DND-41 (cell line): Measurements from ENCODE around the gene RPS23.

ENCODE experiments used
- ATAC-seq: fragments of 200-7000 bp; cut with Tn5 transposase; 3 replicates; pipeline ENCODE4 v1.9.1; 2021; ENCODE audit warnings: low read depth; ENCODE audit not compliant: insufficient read depth
- DNase-seq: peaks from one replicate; pipeline ENCODE4 v3.0.0-alpha.2; 2020
- H2AFZ ChIP-seq: 2 replicates; pipeline ENCODE4 v1.6.0; 2012; ENCODE audit warnings: low read depth, low read length
- H3K27ac ChIP-seq: 2 replicates; pipeline ENCODE4 v1.5.1; 2012; ENCODE audit warnings: low read length, inconsistent platforms
- H3K27me3 ChIP-seq: fragments of 200-600 bp; sonication (generic); 2 replicates; pipeline ENCODE4 v1.6.0; 2012; ENCODE audit warnings: low read length, mild to moderate bottlenecking, inconsistent platforms; ENCODE audit not compliant: insufficient read depth, poor library complexity
- H3K36me3 ChIP-seq: 2 replicates; pipeline ENCODE4 v1.5.1; 2012; ENCODE audit warnings: low read length, inconsistent platforms; ENCODE audit not compliant: insufficient read depth
- H3K4me1 ChIP-seq: 2 replicates; pipeline ENCODE4 v1.5.1; 2012; ENCODE audit warnings: mild to moderate bottlenecking, low read length; ENCODE audit not compliant: insufficient read depth
- H3K4me2 ChIP-seq: 2 replicates; pipeline ENCODE4 v1.6.0; 2012; ENCODE audit warnings: mild to moderate bottlenecking, moderate library complexity, low read length, inconsistent platforms; ENCODE audit not compliant: insufficient read depth
- H3K4me3 ChIP-seq, 2 experiments: fragments of 200-600 bp in 1 of 2; shearing (Covaris generic) in 1 of 2; 2 replicates each; pipeline ENCODE4 v1.5.1; 2012 to 2016; ENCODE audit warnings: inconsistent platforms in 2 of 2, low read length in 2 of 2, mild to moderate bottlenecking in 2 of 2, low read depth in 1 of 2, moderate library complexity in 1 of 2
- H3K79me2 ChIP-seq: 2 replicates; pipeline ENCODE4 v1.6.0; 2012; ENCODE audit warnings: low read length, inconsistent platforms; ENCODE audit not compliant: insufficient read depth
- H3K9ac ChIP-seq: 2 replicates; pipeline ENCODE4 v1.6.0; 2012; ENCODE audit warnings: low read depth, mild to moderate bottlenecking, inconsistent platforms, low read length, moderate library complexity
- H3K9me3 ChIP-seq: 2 replicates; pipeline ENCODE4 v1.5.1; 2012; ENCODE audit warnings: low read length, moderate library complexity, mild to moderate bottlenecking, inconsistent platforms; ENCODE audit not compliant: insufficient read depth, severe bottlenecking
- H4K20me1 ChIP-seq: 2 replicates; pipeline ENCODE4 v1.6.0; 2012; ENCODE audit warnings: low read length; ENCODE audit not compliant: insufficient read depth
- CTCF ChIP-seq: IDR thresholded peaks from 2 replicates; pipeline ENCODE4 v1.5.1; 2012; ENCODE audit warnings: borderline replicate concordance, low read length, moderate library complexity, mild to moderate bottlenecking; ENCODE audit not compliant: poor library complexity, severe bottlenecking; ENCODE audit errors: extremely low read depth
- EZH2 ChIP-seq: IDR thresholded peaks from 3 replicates; pipeline ENCODE4 v1.6.1; 2012; ENCODE audit warnings: borderline replicate concordance, low read depth, mild to moderate bottlenecking, moderate library complexity, low read length, inconsistent platforms; ENCODE audit not compliant: severe bottlenecking

The RPS23 gene

GRCh38 chr5:82246960-82247574, 31.1 kb downstream of the RPS23 start:
- H3K79me2 ChIP-seq: no peaks in the 10 kb centered on the region
- TF ChIP-seq CTCF (no peak), EZH2 (no peak)
- peaks cover 3% of the 10 kb centered on the region; the same call in 1 of the 2 replicates for H3K36me3 ChIP-seq
- DNase-seq (no peak), ATAC-seq (no peak)
- H2AFZ ChIP-seq: no peak overlapping the region
- H3K27ac ChIP-seq: no peak overlapping the region
- H3K27me3 ChIP-seq: no peaks in the 10 kb centered on the region
- no peaks in the 10 kb centered on the region for H3K4me1 ChIP-seq
- H3K9ac ChIP-seq: no peak overlapping the region
- H3K4me2 ChIP-seq: no peak overlapping the region
- H4K20me1 ChIP-seq: no peaks in the 10 kb centered on the region
- no peak overlapping the region for H3K4me3 ChIP-seq
- H3K9me3 ChIP-seq: peaks cover 9% of the 10 kb centered on the region

- no peak overlapping the region for H3K9ac ChIP-seq
- H3K4me2 ChIP-seq: no peak overlapping the region
- peaks cover 3% of the 10 kb centered on the region; the same call in 1 of the 2 replicates for H3K36me3 ChIP-seq
- no peaks in the 10 kb centered on the region for H4K20me1 ChIP-seq
- DNase-seq (no peak), ATAC-seq (no peak)
- no peaks in the 10 kb centered on the region for H3K27me3 ChIP-seq
- H3K4me1 ChIP-seq: no peaks in the 10 kb centered on the region
- peaks cover 9% of the 10 kb centered on the region for H3K9me3 ChIP-seq
- TF ChIP-seq CTCF: no peak
- no peak for TF ChIP-seq EZH2
- no peak overlapping the region for H3K27ac ChIP-seq
- H2AFZ ChIP-seq: no peak overlapping the region
- H3K79me2 ChIP-seq: no peaks in the 10 kb centered on the region
- H3K4me3 ChIP-seq: no peak overlapping the region
These were observed 33.1 kb downstream of the RPS23 start for GRCh38 chr5:82244854-82245635.

GRCh38 chr5:82244151-82244550, 34.0 kb downstream of the RPS23 start:
- Histone ChIP-seq H4K20me1 (no peaks in the 10 kb centered on the region), H3K9me3 (peaks cover 9% of the 10 kb centered on the region), H3K79me2 (no peaks in the 10 kb centered on the region), H3K36me3 (peaks cover 3% of the 10 kb centered on the region; the same call in 1 of the 2 replicates), H3K9ac (no peak overlapping the region), H3K4me2 (no peak overlapping the region), H3K4me1 (no peaks in the 10 kb centered on the region), H3K27me3 (no peaks in the 10 kb centered on the region), H3K4me3 (no peak overlapping the region), H2AFZ (no peak overlapping the region), H3K27ac (no peak overlapping the region)
- ATAC-seq: no peak
- no peak for TF ChIP-seq CTCF
- TF ChIP-seq EZH2: no peak
- no peak for DNase-seq
